ENCODE measurements around the gene CLDN8.
A peak's percentile ranks its signal among the peaks of the same experiment; 100 is the strongest.

Gene CLDN8

GRCh38 chr21:30223596-30223995, 7.7 kb upstream of the CLDN8 start:
- in situ Hi-C loops (cut with HindIII; ENCODE audit: low pct_ligation_motif_present, low sequenced_read_pairs) = no loop called here
- H3K36me3 ChIP-seq (replicated peaks) = no peaks in the 10 kb centered on the region

DNA sequence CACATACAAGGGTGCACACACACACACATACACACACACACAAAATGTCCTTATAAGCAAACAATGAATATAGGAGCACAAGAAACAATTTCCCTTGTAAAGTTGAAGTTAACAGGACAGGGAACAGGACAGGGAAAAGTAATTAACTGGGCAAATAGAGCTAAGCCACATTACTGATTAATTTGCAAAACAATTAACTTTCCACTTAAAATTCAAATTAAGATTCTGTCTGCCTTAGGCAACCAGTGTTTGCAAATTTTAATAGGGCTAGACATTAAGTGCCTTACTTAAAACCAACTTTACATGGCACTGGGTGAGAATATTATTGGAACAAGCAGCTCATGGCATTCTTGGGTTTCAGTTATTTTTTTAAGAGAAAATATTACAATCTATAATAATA, 6.8 kb upstream of the CLDN8 start:
- TF ChIP-seq CTCF (IDR thresholded peaks at IDR 0.05; ENCODE audit: low read depth, low read length, missing control alignments) = no peak
- in situ Hi-C loops (cut with HindIII; ENCODE audit: low pct_ligation_motif_present, low sequenced_read_pairs) = no loop called here

More at GRCh38 chr21:30223596-30223995, 7.7 kb upstream of the CLDN8 start:
- no peak for DNase-seq
- Histone ChIP-seq H3K4me3 (ENCODE audit: low read depth, low read length) (no peak overlapping the region), H3K27me3 (replicated peaks) (no peaks in the 10 kb centered on the region), H3K27ac (no peak overlapping the region)
- TF ChIP-seq CTCF (IDR thresholded peaks at IDR 0.05; ENCODE audit: low read depth, low read length, missing control alignments) = no peak

DNA sequence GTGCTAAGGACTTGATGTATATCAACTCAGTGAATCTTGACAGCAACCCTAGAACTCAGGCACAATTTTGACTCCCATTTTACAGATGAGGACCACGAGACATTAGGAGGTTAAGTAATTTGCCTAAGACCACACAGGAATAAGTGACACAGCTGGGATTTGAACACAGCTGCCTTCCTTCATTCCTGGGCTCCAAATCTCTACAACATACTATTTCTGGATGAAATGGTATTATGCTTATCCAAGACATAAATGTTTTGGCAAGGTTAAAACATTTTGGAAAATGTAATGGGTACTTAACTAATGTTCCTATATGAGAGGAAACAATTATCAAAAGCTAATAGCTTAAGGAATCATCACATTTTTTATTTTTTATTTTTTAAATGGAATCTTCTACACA, 4.8 kb downstream of the CLDN8 start:
- TF ChIP-seq CTCF (IDR thresholded peaks at IDR 0.05; ENCODE audit: low read depth, low read length, missing control alignments) = no peak
- in situ Hi-C loops (cut with HindIII; ENCODE audit: low pct_ligation_motif_present, low sequenced_read_pairs) = no loop called here
- no peaks in the 10 kb centered on the region for H3K36me3 ChIP-seq (replicated peaks)
- no peak for DNase-seq
- H3K27me3 ChIP-seq (replicated peaks) = no peaks in the 10 kb centered on the region
- H3K4me3 ChIP-seq (ENCODE audit: low read depth, low read length) = no peak overlapping the region
- H3K27ac ChIP-seq = no peak overlapping the region

More for the DNA sequence above, 6.8 kb upstream of the CLDN8 start:
- Histone ChIP-seq H3K36me3 (replicated peaks) (no peaks in the 10 kb centered on the region), H3K27ac (no peak overlapping the region), H3K4me3 (ENCODE audit: low read depth, low read length) (no peak overlapping the region), H3K27me3 (replicated peaks) (no peaks in the 10 kb centered on the region)
- no peak for DNase-seq

DNA sequence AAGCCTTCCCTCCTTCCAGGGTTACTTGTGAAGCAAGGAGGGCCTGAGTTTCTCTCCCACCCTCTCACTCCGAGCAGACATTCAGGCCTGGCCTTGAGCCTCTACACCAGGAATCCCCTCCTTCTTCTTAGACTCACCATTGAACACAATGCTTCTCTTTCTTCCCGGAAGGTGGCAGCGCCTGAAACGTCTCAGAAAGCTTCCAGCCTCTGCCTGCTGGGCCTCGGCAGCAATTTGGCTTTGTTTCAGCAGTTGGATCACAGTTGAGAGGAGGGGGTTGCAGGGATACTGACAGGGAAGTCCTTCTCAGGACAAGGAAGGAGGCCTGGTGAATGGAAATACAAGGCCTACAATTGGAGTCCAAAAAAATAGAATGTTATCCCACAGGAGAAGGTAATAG, 6.3 kb downstream of the CLDN8 start:
- H3K27me3 ChIP-seq (replicated peaks) = no peaks in the 10 kb centered on the region
- H3K4me3 ChIP-seq (ENCODE audit: low read depth, low read length) = no peak overlapping the region
- in situ Hi-C loops (cut with HindIII; ENCODE audit: low pct_ligation_motif_present, low sequenced_read_pairs) = no loop called here
- H3K27ac ChIP-seq = no peak overlapping the region
- TF ChIP-seq CTCF (IDR thresholded peaks at IDR 0.05; ENCODE audit: low read depth, low read length, missing control alignments) = peak; percentile 42
- H3K36me3 ChIP-seq (replicated peaks) = no peaks in the 10 kb centered on the region
- DNase-seq = no peak

GRCh38 chr21:30207252-30207579, 8.7 kb downstream of the CLDN8 start:
- TF ChIP-seq CTCF (IDR thresholded peaks at IDR 0.05; ENCODE audit: low read depth, low read length, missing control alignments) = no peak
- DNase-seq = no peak
- in situ Hi-C loops (cut with HindIII; ENCODE audit: low pct_ligation_motif_present, low sequenced_read_pairs) = no loop called here

DNA sequence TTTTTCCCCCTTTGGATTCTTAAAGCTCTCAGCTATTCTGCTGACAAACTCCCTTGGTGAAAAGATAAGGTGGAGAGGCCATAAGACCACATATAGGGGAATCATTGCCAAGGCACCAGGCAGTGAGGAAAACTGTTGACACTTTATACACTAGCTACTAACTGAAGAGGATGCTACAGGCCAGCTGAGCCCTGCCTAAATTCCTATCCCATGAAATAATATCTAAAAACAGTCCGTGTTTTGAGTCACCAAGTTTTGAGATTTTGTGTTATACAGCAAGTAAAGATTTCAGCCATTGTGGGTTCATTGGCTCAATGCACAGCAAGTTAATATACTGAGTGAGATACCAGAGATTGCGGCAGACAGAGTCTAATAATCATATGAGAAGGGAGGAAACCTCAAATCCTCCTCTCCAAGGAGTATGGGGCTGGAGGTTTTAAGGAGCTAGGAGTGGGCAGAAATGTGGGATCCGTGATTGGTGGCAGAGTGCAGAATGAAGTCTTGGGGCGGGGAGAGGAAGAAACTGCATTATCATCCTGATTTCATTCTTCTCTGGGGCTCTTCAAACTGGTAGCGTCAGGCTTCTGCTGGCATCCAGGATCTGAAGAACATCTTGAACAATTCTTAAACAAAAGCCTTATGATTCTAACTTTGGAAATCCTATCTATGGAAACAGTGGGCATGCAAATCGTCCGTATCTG, 9.2 kb downstream of the CLDN8 start:
- Histone ChIP-seq H3K4me3 (ENCODE audit: low read depth, low read length) (no peak overlapping the region), H3K27me3 (replicated peaks) (no peaks in the 10 kb centered on the region), H3K27ac (peak overlapping the region; percentile 67), H3K36me3 (replicated peaks) (no peaks in the 10 kb centered on the region)
- no peak for TF ChIP-seq CTCF (IDR thresholded peaks at IDR 0.05; ENCODE audit: low read depth, low read length, missing control alignments)
- in situ Hi-C loops (cut with HindIII; ENCODE audit: low pct_ligation_motif_present, low sequenced_read_pairs) = no loop called here
- peak; percentile 71 for DNase-seq

More at GRCh38 chr21:30207252-30207579, 8.7 kb downstream of the CLDN8 start:
- no peaks in the 10 kb centered on the region for H3K27me3 ChIP-seq (replicated peaks)
- H3K36me3 ChIP-seq (replicated peaks) = no peaks in the 10 kb centered on the region
- H3K4me3 ChIP-seq (ENCODE audit: low read depth, low read length) = no peak overlapping the region
- peak overlapping the region; percentile 67 for H3K27ac ChIP-seq

Measured in brain microvascular endothelial cell (primary cell).